CD4-positive, CD25-positive, alpha-beta regulatory T cell (primary cell): ENCODE measurements around the gene PAGR1. TPM values are rescaled to one million over a fixed set of nuclear protein-coding genes. Genes with fewer than 3 reads are reported as not detected.
A peak's percentile ranks its signal among the peaks of the same experiment; 100 is the strongest.

Experiments used
- ATAC-seq, 2 donors: fragments of 150-1000 bp; cut with Tn5 transposase; one replicate each; pipeline ENCODE4 v1.10.0; 2021; ENCODE audit warnings: low read depth in 2 of 2, moderate number of reproducible peaks in 2 of 2, moderate library complexity in 1 of 2
- DNase-seq, 3 donors: peaks; one replicate each; pipeline versions ENCODE4 v3.0.0 to v3.0.0-alpha.2; 2012 to 2022; ENCODE audit warnings: mixed read lengths in 1 of 3
- H3K27ac ChIP-seq: one replicate; pipeline ENCODE4 v1.7.0; 2013; ENCODE audit warnings: mild to moderate bottlenecking, low read length; ENCODE audit not compliant: insufficient read depth, poor library complexity, severe bottlenecking
- H3K27me3 ChIP-seq: one replicate; pipeline ENCODE4 v1.7.0; 2013; ENCODE audit warnings: low read length; ENCODE audit not compliant: control insufficient read depth, insufficient read depth
- H3K36me3 ChIP-seq: one replicate; pipeline ENCODE4 v1.7.0; 2013; ENCODE audit warnings: mild to moderate bottlenecking, low read length, moderate library complexity; ENCODE audit not compliant: control insufficient read depth, insufficient read depth
- H3K4me1 ChIP-seq: 2 replicates; pipeline ENCODE4 v1.7.0; 2013; ENCODE audit warnings: mild to moderate bottlenecking, low read length; ENCODE audit not compliant: insufficient read depth, control insufficient read depth, poor library complexity, severe bottlenecking
- H3K4me3 ChIP-seq: one replicate; pipeline ENCODE4 v1.7.0; 2013; ENCODE audit warnings: low read depth, mild to moderate bottlenecking, low read length, moderate library complexity
- H3K9me3 ChIP-seq, 2 experiments: 1 replicate in 1 of 2; 2 replicates in 1 of 2; pipeline ENCODE4 v1.7.0; 2013; ENCODE audit warnings: low read length in 2 of 2, mild to moderate bottlenecking in 1 of 2, moderate library complexity in 1 of 2; ENCODE audit not compliant: control insufficient read depth in 2 of 2
- H3K27ac Mint-ChIP-seq, 3 donors: one replicate each; pipeline ENCODE4 v1.8.0; 2020 to 2022; ENCODE audit warnings: mild to moderate bottlenecking in 3 of 3, mixed read lengths in 3 of 3, moderate library complexity in 2 of 3
- H3K27me3 Mint-ChIP-seq: one replicate; pipeline ENCODE4 v1.8.0; 2022; ENCODE audit warnings: mild to moderate bottlenecking, mixed read lengths
- H3K36me3 Mint-ChIP-seq: one replicate; pipeline ENCODE4 v1.8.0; 2020; ENCODE audit warnings: mixed read lengths
- H3K4me1 Mint-ChIP-seq, 4 donors: one replicate each; pipeline ENCODE4 v1.8.0; 2020 to 2022; ENCODE audit warnings: mixed read lengths in 4 of 4, mild to moderate bottlenecking in 1 of 4
- H3K4me3 Mint-ChIP-seq, 4 donors: one replicate each; pipeline ENCODE4 v1.8.0; 2020 to 2022; ENCODE audit warnings: mild to moderate bottlenecking in 4 of 4, mixed read lengths in 4 of 4, moderate library complexity in 3 of 4
- H3K9me3 Mint-ChIP-seq, 7 donors: one replicate each; pipeline ENCODE4 v1.8.0; 2020 to 2022; ENCODE audit warnings: mixed read lengths in 7 of 7, mild to moderate bottlenecking in 3 of 7, moderate library complexity in 2 of 7
- polyA plus RNA-seq, 4 donors: library from polyadenylated mRNA; unstranded; fragments of 300-500 nt; fragmentation: Illumina TruSeq; gene quantifications; one replicate each; pipeline ENCODE4 v1.2.3, GENCODE V29; 2021
- total RNA-seq: library from RNA; stranded (reverse); gene quantifications from one replicate; pipeline ENCODE4 v1.2.3, GENCODE V29; 2022

Gene PAGR1
- total and polyA plus RNA-seq, 5 donors from 2014 or later: 15.6 to 48.8 (median 44.9) TPM

DNA sequence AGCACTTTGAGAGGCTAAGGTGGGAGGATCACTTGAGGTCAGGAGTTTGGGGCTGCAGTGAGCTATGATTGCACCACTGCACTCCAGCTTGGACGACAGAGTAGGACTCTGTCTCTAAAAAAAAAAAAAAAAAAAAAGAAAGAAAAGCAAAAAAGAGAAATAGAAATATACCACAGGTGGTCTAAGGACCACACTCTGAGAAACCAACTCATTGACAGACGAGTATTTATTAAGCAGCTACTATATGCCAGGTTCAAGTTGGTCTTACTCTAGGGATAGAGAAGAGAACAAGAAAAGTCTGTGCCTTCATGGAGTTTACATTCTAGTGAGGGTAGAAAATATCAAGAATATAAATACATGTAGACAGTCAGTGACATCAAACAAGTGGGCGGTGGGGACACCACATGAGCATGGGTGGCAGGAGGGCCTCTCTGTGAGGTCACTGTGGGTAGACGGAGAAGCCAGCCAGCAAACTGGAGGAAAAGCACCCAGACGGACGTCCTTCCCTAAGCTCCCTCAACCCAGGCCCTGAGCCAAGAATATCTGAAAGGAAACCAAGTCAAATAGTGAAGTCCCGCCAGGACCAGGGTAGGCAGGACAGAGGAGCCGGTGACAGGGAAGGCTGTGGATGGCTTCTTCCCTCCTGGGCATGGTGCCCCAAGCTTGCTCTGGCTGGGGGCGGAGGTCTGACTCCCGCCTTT is 42.3 kb downstream of the PAGR1 start:
- H3K27ac ChIP-seq: no peak overlapping the region
- peaks cover 5 to 34% (median 14%) of the 10 kb centered on the region in 4 donors for H3K4me1 Mint-ChIP-seq
- no peaks in the 10 kb centered on the region for H3K9me3 ChIP-seq
- DNase-seq (no peak), ATAC-seq (no peak)
- peaks cover 23% of the 10 kb centered on the region for H3K36me3 Mint-ChIP-seq
- no peaks in the 10 kb centered on the region for H3K9me3 Mint-ChIP-seq
- H3K27me3 Mint-ChIP-seq: no peaks in the 10 kb centered on the region
- H3K36me3 ChIP-seq: peaks cover 25% of the 10 kb centered on the region
- no peak overlapping the region for H3K27ac Mint-ChIP-seq
- H3K4me3 Mint-ChIP-seq: peak overlapping the region in 2 of 4 donors; percentile 26 to 52
- no peaks in the 10 kb centered on the region for H3K27me3 ChIP-seq
- no peak overlapping the region for H3K4me3 ChIP-seq
- peaks cover 21% of the 10 kb centered on the region for H3K4me1 ChIP-seq

DNA sequence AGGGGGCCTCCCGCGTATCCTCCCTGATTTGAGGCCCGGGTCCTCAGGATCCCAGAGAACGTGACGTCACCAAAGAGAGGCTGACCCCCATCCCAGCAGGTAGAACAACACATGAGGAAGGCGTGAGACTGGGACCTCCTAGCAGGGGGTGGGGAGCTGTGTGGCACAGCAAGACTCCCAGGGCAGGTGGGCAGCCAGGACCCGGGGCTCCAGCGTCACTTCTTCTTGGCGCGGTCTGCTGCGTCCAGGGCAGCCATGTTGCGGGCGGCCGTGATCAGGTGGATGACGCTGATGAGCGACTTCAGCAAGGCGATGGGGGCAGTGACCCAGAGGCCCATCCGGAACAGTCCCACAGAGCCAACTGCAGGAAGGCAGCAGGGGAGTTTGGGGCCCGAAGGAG is 43.0 kb downstream of the PAGR1 start:
- no peaks in the 10 kb centered on the region for H3K27me3 ChIP-seq
- H3K9me3 Mint-ChIP-seq: no peaks in the 10 kb centered on the region
- H3K36me3 ChIP-seq: peaks cover 25% of the 10 kb centered on the region
- peak overlapping the region in 3 of 4 donors; percentile 21 to 64 (median 61) for H3K4me3 Mint-ChIP-seq
- ATAC-seq (no peak), DNase-seq (no peak)
- no peak overlapping the region for H3K27ac ChIP-seq
- peaks cover 23% of the 10 kb centered on the region for H3K36me3 Mint-ChIP-seq
- H3K27ac Mint-ChIP-seq: no peak overlapping the region
- H3K4me1 ChIP-seq: peaks cover 27% of the 10 kb centered on the region
- H3K4me3 ChIP-seq: no peak overlapping the region
- peaks cover 5 to 39% (median 16%) of the 10 kb centered on the region in 4 donors for H3K4me1 Mint-ChIP-seq
- no peaks in the 10 kb centered on the region for H3K9me3 ChIP-seq
- peaks cover 4% of the 10 kb centered on the region for H3K27me3 Mint-ChIP-seq

DNA sequence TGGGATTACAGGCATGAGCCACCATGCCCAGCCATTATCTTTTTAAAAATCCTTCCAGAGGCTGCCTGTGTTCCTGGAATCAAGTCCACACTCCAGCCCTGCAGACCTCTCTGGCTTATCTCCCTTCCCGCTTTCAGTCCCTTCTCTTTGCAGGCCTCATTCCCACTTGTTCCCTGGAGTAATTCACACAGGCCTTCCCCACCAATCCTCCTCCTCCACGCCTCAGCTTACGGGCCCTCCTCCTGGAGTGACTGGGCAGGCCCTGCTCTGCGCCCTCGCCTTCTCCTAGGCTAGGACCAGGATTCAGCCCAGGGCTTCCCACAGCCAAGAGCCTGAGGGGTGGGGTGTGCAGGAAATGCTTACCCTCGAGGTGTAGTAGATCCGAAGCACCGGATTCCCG is 44.3 kb downstream of the PAGR1 start:
- no peak for DNase-seq
- no peak overlapping the region for H3K27ac ChIP-seq
- no peak overlapping the region for H3K4me3 ChIP-seq
- H3K36me3 Mint-ChIP-seq: peaks cover 23% of the 10 kb centered on the region
- H3K9me3 ChIP-seq: no peaks in the 10 kb centered on the region
- H3K9me3 Mint-ChIP-seq: no peaks in the 10 kb centered on the region
- no peaks in the 10 kb centered on the region for H3K27me3 ChIP-seq
- ATAC-seq: no peak
- H3K27me3 Mint-ChIP-seq: peaks cover 9% of the 10 kb centered on the region
- H3K4me3 Mint-ChIP-seq: peak overlapping the region in 3 of 4 donors; percentile 86 to 98 (median 96)
- peaks cover 27% of the 10 kb centered on the region for H3K4me1 ChIP-seq
- H3K4me1 Mint-ChIP-seq: peaks cover 5 to 39% (median 16%) of the 10 kb centered on the region in 4 donors
- peaks cover 25% of the 10 kb centered on the region for H3K36me3 ChIP-seq
- H3K27ac Mint-ChIP-seq: peak overlapping the region in 2 of 3 donors; percentile 48 to 65

DNA sequence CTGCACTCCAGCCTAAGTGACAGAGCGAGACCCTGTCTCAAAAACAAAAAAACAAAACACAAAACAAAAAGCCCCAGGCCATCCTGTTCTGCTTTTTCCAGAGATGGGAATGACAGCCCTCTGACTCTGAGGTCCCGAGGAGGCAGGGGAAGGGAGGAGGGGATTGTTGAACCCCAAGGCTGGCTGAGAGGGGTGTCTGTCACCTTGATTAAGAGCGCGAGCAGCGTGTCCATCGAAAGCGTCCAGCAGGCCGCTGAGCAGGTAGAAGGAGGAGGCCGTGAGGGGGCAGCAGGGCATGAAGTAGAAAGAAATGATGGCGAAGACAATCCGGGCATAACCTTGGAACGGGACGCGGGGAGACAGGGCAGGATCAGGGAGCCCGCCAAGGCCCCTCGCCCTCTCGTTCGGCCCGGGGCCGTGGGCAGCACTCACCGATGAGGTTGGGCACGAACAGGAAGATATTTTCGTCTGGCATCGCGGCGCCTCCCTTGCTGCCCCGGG is 46.5 kb downstream of the PAGR1 start:
- peak overlapping the region; percentile 94 to 98 (median 95) for H3K27ac Mint-ChIP-seq
- peak overlapping the region; percentile 82 for H3K27ac ChIP-seq
- H3K4me1 Mint-ChIP-seq: peaks cover 5 to 39% (median 15%) of the 10 kb centered on the region in 4 donors
- H3K4me1 ChIP-seq: peaks cover 27% of the 10 kb centered on the region
- no peak for ATAC-seq
- H3K27me3 Mint-ChIP-seq: peaks cover 9% of the 10 kb centered on the region
- H3K9me3 ChIP-seq: no peaks in the 10 kb centered on the region
- no peak for DNase-seq
- peak overlapping the region; percentile 86 to 99 (median 97) for H3K4me3 Mint-ChIP-seq
- no peaks in the 10 kb centered on the region for H3K9me3 Mint-ChIP-seq
- H3K4me3 ChIP-seq: peak overlapping the region; percentile 72
- peaks cover 25% of the 10 kb centered on the region for H3K36me3 ChIP-seq
- H3K27me3 ChIP-seq: no peaks in the 10 kb centered on the region
- peaks cover 18% of the 10 kb centered on the region for H3K36me3 Mint-ChIP-seq

DNA sequence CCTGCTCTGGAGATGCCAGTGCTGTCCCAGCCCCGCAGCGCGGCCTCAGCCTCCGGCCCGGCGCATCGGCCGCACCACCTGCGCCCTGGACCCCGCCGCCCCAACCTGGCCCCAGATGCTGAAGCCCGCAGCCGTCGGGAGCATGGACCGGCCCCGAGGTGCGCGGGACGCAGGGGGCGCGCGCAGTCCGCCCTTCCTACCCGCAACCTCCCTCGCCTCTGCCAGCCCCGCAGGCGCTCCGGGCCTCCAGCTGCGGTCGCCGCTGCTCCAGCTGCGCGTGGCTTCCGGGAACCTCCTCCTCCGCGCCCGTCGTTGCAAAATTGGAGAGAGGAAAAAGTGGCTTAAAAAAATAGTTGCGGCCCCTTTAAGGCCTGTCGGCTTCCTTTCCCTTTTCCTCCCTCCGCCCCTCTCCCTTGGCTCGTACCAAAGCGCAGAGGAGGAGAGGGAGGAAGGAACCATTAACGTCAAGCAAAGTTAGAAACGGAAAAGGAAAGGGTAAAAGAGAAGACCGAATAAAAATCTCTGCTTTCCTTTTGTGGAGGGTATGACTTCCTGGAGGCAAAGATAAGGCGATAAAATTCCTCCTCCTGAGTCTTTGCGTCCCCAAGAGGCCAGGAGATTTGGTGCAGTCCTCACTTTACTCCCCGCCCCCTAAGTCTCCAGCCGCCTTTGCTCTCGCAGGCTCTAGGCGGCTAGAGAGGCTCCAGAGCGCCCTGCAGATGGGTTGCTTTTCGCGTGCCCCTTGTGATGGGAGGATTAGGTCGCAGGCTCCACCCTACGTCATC is 47.1 kb downstream of the PAGR1 start, which contains the start of gene CDIPT:
CDIPT (minus strand) TSS at position 343 of the 785 bp plus-strand sequence. CDS start 369 bp downstream, outside the sequence.
- DNase-seq (peak; percentile 90 to 98 (median 96)), ATAC-seq (peak; percentile 99 to 100)
- peaks cover 18% of the 10 kb centered on the region for H3K36me3 Mint-ChIP-seq
- peaks cover 9% of the 10 kb centered on the region for H3K27me3 Mint-ChIP-seq
- H3K27ac Mint-ChIP-seq: peak within 1 kb of the TSS; percentile 98 to 99 (median 98)
- Histone ChIP-seq H3K4me3 (peak within 1 kb of the TSS; percentile 90), H3K9me3 (no peaks in the 10 kb centered on the region), H3K27ac (peak within 1 kb of the TSS; percentile 82), H3K27me3 (no peaks in the 10 kb centered on the region), H3K4me1 (peaks cover 27% of the 10 kb centered on the region), H3K36me3 (peaks cover 25% of the 10 kb centered on the region)
- peak within 1 kb of the TSS; percentile 86 to 99 (median 97) for H3K4me3 Mint-ChIP-seq
- H3K4me1 Mint-ChIP-seq: peaks cover 4 to 39% (median 16%) of the 10 kb centered on the region in 4 donors
- H3K9me3 Mint-ChIP-seq: no peaks in the 10 kb centered on the region

DNA sequence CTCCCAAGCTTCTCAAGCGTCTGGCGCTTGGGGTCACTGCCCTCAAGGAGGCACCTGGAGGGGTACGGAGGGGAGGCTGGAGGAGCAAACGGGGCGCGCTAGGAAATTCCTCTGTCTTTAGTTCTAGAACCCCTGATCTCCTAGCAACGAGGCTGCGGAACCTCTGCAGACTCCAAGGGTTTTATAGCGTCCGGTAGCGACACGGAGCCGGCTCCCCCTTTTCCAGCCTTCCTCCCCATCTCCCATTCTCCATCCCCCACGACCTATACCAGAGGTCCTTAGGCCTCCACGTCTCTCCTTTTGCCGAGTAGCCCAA is 47.7 kb downstream of the PAGR1 start:
- Histone ChIP-seq H3K27ac (peak overlapping the region; percentile 82), H3K36me3 (peaks cover 21% of the 10 kb centered on the region), H3K9me3 (no peaks in the 10 kb centered on the region), H3K4me3 (peak overlapping the region; percentile 90), H3K27me3 (no peaks in the 10 kb centered on the region), H3K4me1 (peaks cover 27% of the 10 kb centered on the region)
- Mint-ChIP-seq H3K27me3 (peaks cover 9% of the 10 kb centered on the region), H3K4me1 (peaks cover 0 to 37% (median 16%) of the 10 kb centered on the region in 4 donors), H3K4me3 (peak overlapping the region; percentile 86 to 99 (median 97)), H3K36me3 (peaks cover 15% of the 10 kb centered on the region), H3K9me3 (no peaks in the 10 kb centered on the region), H3K27ac (peak overlapping the region; percentile 98 to 99 (median 98))
- ATAC-seq (no peak), DNase-seq (no peak)

DNA sequence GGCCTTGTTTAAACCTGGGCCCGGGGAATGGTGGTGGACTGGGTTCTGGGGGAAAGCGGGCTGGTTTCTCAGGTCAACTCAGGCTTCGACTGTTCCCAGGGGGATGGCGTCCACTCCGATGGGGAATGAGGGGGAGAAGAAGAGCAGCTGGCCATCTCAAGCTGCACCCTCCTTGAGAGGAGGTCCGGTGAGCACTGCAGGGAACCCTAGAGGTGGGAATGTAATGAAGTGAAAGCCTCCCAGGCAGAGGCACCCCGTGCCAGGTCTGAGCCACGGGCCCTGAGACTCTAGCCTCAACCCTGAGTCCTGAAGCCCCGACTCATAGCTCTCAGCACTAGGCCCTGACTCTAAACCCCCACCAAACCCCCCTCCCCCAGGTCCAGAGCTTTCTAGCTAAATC is 48.3 kb downstream of the PAGR1 start:
- H3K9me3 Mint-ChIP-seq: no peaks in the 10 kb centered on the region
- peaks cover 9% of the 10 kb centered on the region for H3K27me3 Mint-ChIP-seq
- Histone ChIP-seq H3K27ac (no peak overlapping the region), H3K4me3 (no peak overlapping the region), H3K36me3 (peaks cover 15% of the 10 kb centered on the region), H3K27me3 (no peaks in the 10 kb centered on the region), H3K4me1 (peaks cover 27% of the 10 kb centered on the region), H3K9me3 (no peaks in the 10 kb centered on the region)
- no peak overlapping the region for H3K27ac Mint-ChIP-seq
- H3K36me3 Mint-ChIP-seq: peaks cover 11% of the 10 kb centered on the region
- DNase-seq (no peak), ATAC-seq (no peak)
- peaks cover 0 to 36% (median 16%) of the 10 kb centered on the region in 4 donors for H3K4me1 Mint-ChIP-seq
- no peak overlapping the region for H3K4me3 Mint-ChIP-seq
